Inferior parietal cortex (tissue), 1 donor: ENCODE results near the gene SLC25A25.

Experiments used
- DNase-seq: peaks from one replicate; pipeline ENCODE4 v3.0.0-alpha.2; 2016; ENCODE audit errors: extremely low spot score

Gene SLC25A25

GRCh38 chr9:128145536-128145935, 77.5 kb downstream of the SLC25A25 start:
- no peak for DNase-seq

- DNase-seq = no peak
Measured at GRCh38 chr9:128145951-128146351, 77.9 kb downstream of the SLC25A25 start.

- no peak for DNase-seq
Measured at GRCh38 chr9:128146591-128147120, 78.6 kb downstream of the SLC25A25 start.

- no peak for DNase-seq
Measured at GRCh38 chr9:128148509-128149000, 80.5 kb downstream of the SLC25A25 start.

- DNase-seq = no peak
Measured at GRCh38 chr9:128149001-128149701, 81.1 kb downstream of the SLC25A25 start, which contains the start of gene LCN2. LCN2 (plus strand) TSS chr9:128149453; CDS start chr9:128149526, 73 bp downstream.

GRCh38 chr9:128149951-128150593, 82.0 kb downstream of the SLC25A25 start:
- DNase-seq = no peak

- DNase-seq = no peak
Measured at GRCh38 chr9:128150594-128151308, 82.7 kb downstream of the SLC25A25 start.

- DNase-seq = no peak
Measured at GRCh38 chr9:128151309-128152132, 83.5 kb downstream of the SLC25A25 start.

GRCh38 chr9:128152133-128153059, 84.4 kb downstream of the SLC25A25 start:
- no peak for DNase-seq

GRCh38 chr9:128153060-128153946, 85.3 kb downstream of the SLC25A25 start:
- no peak for DNase-seq

GRCh38 chr9:128153947-128154695, 86.1 kb downstream of the SLC25A25 start:
- no peak for DNase-seq

GRCh38 chr9:128155736-128156500, 87.9 kb downstream of the SLC25A25 start:
- no peak for DNase-seq
